Thyroid gland (tissue), 4 donors: ENCODE data around the gene USP5. TPM values are rescaled to one million over a fixed set of nuclear protein-coding genes. Genes with fewer than 3 reads are reported as not detected.
"Not testable (repeated sequence)": the region's sequence is repeated elsewhere in the genome, so short reads cannot be mapped to it uniquely, and the experiment has no call there.

Source experiments
- DNase-seq, 2 donors: peaks; one replicate each; pipeline ENCODE4 v3.0.0-alpha.2; 2019
- H3K27ac ChIP-seq, 3 donors: fragments of 200-600 bp; sonication (generic); 1 replicate in 2 of 3; 2 replicates in 1 of 3; pipeline ENCODE4 v1.5.1; 2016 to 2019; ENCODE audit warnings: mild to moderate bottlenecking in 1 of 3, moderate library complexity in 1 of 3
- H3K27me3 ChIP-seq: fragments of 200-600 bp; sonication (generic); one replicate; pipeline ENCODE4 v1.5.1; 2019
- H3K36me3 ChIP-seq, 2 donors: fragments of 200-600 bp; sonication (generic); one replicate each; pipeline ENCODE4 v1.5.1; 2016 to 2019
- H3K4me1 ChIP-seq, 2 donors: fragments of 200-600 bp; sonication (generic); one replicate each; pipeline ENCODE4 v1.5.1; 2017 to 2019
- H3K4me3 ChIP-seq, 3 donors: fragments of 200-600 bp; sonication (generic); replicated peaks in 1 of 3; 1 replicate in 2 of 3; 2 replicates in 1 of 3; pipeline ENCODE4 v1.5.1; 2016; ENCODE audit warnings: mild to moderate bottlenecking in 1 of 3
- H3K9me3 ChIP-seq: fragments of 200-600 bp; sonication (generic); one replicate; pipeline ENCODE4 v1.5.1; 2017
- POLR2A ChIP-seq, 2 donors: fragments of 450-650 bp; IDR thresholded peaks; one replicate each; pipeline ENCODE4 v1.6.1; 2017; ENCODE audit warnings: antibody characterized with exemption in 2 of 2, mild to moderate bottlenecking in 2 of 2, moderate library complexity in 1 of 2
- WGBS, 2 donors: methylation state at CpG; one replicate each; pipeline ENCODE4 v1.1.5; 2017; 5-methylcytosine and 5-hydroxymethylcytosine counted together
- intact Hi-C: fragments of 100-400 bp; cut with DNase I; formaldehyde crosslinking; loops from one replicate; pipeline ENCODE4 v1.15.1; 2023
- total RNA-seq, 4 donors: library from RNA; depleted of rRNA; stranded (reverse); fragments of >200 nt; gene quantifications; one replicate each; pipeline ENCODE4 v1.2.3, GENCODE V29; 2016
- TF ChIP-seq, protein P1 (sequence below), 6 experiments: fragments of 200-600 bp in 3 of 6; fragments of 450-650 bp in 3 of 6; sonication (generic) in 3 of 6; IDR thresholded peaks; one replicate each; pipeline ENCODE4 v1.5.1; 2016 to 2019; ENCODE audit warnings: antibody characterized with exemption in 6 of 6, mild to moderate bottlenecking in 2 of 6, inconsistent platforms in 1 of 6, moderate library complexity in 1 of 6

The USP5 gene
- total RNA-seq, 4 donors from 2014 or later: 34.7 to 68.6 (median 58.9) TPM

DNA sequence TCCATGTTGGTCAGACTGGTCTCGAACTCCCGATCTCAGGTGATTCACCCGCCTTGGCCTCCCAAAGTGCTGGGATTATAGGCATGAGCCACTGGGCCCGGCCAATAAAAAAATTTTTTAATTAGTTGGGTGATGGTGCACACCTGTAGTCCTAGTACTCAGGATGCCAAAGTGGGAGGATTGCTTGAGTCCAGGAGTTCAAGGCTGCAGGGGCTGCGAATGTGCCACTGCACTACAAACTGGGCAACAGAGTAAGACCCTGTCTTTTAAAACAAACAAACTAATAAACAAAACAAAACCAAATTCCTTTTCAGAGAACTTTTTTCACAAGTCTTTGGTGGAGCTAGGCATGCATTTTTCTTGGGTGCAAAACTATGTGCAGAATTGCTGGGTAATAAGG lies 31.3 kb downstream of the USP5 start:
- H3K9me3 ChIP-seq: no peaks in the 10 kb centered on the region
- 95 to 98% methylated on average over 5 of the region's 5 CpGs for WGBS, 2 donors
- no peak for DNase-seq
- peaks cover 0 to 10% of the 10 kb centered on the region in 2 donors for H3K36me3 ChIP-seq
- intact Hi-C loops: no loop called here
- no peak for TF ChIP-seq POLR2A (IDR thresholded peaks at IDR 0.05)
- TF ChIP-seq, protein P1, sequence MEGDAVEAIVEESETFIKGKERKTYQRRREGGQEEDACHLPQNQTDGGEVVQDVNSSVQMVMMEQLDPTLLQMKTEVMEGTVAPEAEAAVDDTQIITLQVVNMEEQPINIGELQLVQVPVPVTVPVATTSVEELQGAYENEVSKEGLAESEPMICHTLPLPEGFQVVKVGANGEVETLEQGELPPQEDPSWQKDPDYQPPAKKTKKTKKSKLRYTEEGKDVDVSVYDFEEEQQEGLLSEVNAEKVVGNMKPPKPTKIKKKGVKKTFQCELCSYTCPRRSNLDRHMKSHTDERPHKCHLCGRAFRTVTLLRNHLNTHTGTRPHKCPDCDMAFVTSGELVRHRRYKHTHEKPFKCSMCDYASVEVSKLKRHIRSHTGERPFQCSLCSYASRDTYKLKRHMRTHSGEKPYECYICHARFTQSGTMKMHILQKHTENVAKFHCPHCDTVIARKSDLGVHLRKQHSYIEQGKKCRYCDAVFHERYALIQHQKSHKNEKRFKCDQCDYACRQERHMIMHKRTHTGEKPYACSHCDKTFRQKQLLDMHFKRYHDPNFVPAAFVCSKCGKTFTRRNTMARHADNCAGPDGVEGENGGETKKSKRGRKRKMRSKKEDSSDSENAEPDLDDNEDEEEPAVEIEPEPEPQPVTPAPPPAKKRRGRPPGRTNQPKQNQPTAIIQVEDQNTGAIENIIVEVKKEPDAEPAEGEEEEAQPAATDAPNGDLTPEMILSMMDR (IDR thresholded peaks at IDR 0.05): no peak
- peaks cover 0 to 7% of the 10 kb centered on the region in 2 donors for H3K4me1 ChIP-seq
- H3K27me3 ChIP-seq: no peaks in the 10 kb centered on the region
- no peak overlapping the region for H3K4me3 ChIP-seq
- H3K27ac ChIP-seq: no peak overlapping the region

DNA sequence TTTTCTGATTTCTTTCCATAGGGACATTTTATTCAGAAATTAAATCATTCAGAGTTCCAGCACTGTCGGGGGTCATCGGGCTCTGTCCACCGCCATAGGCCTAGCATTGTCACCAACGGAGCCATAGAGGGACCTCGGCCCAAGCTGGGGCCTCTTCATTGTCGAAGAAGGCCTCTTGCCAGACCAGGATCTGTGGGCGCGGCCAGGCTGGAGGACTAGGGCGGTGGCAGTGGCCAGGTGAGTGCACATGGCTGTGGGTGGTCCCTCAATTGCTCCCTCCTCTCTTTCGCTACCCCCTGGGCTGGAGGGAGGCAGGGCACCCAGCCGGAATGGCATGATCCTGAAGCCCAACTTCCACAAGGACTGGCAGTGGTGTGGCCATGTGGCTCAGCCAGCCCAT lies 31.7 kb downstream of the USP5 start:
- intact Hi-C loops: no loop called here
- WGBS, 2 donors: 96 to 97% methylated on average over 9 to 11 of the region's 11 CpGs
- H3K4me3 ChIP-seq: no peak overlapping the region
- peaks cover 0 to 10% of the 10 kb centered on the region in 2 donors for H3K36me3 ChIP-seq
- peaks cover 0 to 7% of the 10 kb centered on the region in 2 donors for H3K4me1 ChIP-seq
- no peaks in the 10 kb centered on the region for H3K9me3 ChIP-seq
- DNase-seq: no peak
- no peak for TF ChIP-seq POLR2A (IDR thresholded peaks at IDR 0.05)
- TF ChIP-seq, protein P1 (IDR thresholded peaks at IDR 0.05): no peak
- no peaks in the 10 kb centered on the region for H3K27me3 ChIP-seq
- H3K27ac ChIP-seq: no peak overlapping the region

DNA sequence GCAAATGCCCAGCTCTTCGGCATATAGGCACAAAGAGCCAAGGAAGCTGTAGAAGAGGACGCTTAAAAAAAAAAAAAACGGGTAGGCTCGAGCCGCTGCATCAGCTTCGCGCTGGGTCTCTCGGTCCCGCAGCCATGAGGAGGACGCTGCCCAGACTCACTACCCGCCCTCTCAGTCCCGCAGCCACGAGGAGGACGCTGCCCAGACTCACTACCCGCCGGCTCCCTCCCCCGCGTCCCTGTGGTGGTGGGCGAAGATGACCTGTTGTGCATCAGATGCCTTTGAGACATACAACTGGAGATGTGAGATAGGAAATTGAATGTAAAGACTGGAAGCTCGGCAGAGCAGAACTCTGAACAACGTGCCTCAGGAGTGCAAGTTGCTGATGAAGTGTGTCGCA lies 32.6 kb downstream of the USP5 start:
- no peaks in the 10 kb centered on the region for H3K27me3 ChIP-seq
- no peak overlapping the region for H3K4me3 ChIP-seq
- no peak overlapping the region for H3K27ac ChIP-seq
- intact Hi-C loops: no loop called here
- no peak for DNase-seq
- peaks cover 0 to 10% of the 10 kb centered on the region in 2 donors for H3K36me3 ChIP-seq
- H3K4me1 ChIP-seq: peaks cover 0 to 7% of the 10 kb centered on the region in 2 donors
- H3K9me3 ChIP-seq: no peaks in the 10 kb centered on the region
- TF ChIP-seq, protein P1 (IDR thresholded peaks at IDR 0.05): no peak
- no peak for TF ChIP-seq POLR2A (IDR thresholded peaks at IDR 0.05)
- 81 to 87% methylated on average over 22 of the region's 22 CpGs for WGBS, 2 donors

DNA sequence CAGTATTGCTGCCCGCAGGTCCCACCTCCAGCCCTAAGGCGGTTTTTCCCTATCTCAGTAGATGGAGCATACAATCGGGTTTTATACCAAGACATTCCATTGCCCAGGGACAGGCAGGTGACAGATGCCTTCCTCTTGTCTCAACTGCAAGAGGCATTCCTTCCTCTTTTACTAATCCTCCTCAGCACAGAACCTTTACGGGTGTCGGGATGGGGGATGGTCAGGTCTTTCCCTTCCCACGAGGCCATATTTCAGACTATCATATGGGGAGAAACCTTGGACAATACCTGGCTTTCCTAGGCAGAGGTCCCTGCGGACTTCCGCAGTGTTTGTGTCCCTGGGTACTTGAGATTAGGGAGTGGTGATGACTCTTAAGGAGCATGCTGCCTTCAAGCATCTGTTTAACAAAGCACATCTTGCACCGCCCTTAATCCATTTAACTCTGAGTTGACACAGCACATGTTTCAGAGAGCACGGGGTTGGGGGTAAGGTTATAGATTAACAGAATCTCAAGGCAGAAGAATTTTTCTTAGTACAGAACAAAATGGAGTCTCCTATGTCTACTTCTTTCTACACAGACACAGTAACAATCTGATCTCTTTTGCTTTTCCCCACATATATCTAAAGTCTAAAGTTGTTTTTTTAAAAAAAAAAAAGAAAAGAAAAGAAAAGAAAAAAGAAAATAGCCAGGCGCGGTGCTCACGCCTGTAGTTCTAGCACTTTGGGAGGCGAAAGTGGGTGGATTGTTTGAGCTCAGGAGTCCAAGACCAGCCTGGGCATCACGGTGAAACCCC lies 34.5 kb downstream of the USP5 start:
- 62 to 68% methylated on average over 12 of the region's 15 CpGs for whole genome bisulfite sequencing, 2 donors
- H3K27me3 ChIP-seq, intact Hi-C loops, H3K9me3 ChIP-seq, H3K4me3 ChIP-seq, DNase-seq, H3K36me3 ChIP-seq: not testable (repeated sequence)
- Histone ChIP-seq H3K4me1 (peaks cover 1 to 15% of the 10 kb centered on the region in 2 donors), H3K27ac (peak overlapping the region in 1 of 3 donors; percentile 45)

DNA sequence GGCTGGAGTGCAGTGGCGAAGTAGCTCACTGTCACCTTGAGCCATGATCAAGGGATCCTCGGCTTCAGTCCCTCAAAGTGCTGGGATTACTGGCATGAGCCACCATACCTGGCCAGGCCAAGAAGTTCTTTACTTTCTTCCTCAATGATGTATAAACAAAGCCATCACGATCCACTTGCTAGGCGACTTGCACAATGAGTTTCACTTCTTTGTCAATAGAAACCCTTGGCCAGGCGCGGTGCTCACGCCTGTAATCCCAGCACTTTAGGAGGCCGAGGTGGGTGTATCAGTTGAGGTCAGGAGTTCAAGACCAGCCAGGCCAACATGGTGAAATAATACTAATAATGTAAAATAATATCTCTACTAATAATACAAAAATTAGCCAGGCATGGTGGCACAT lies 35.5 kb downstream of the USP5 start:
- DNase-seq: no peak
- 86 to 92% methylated on average over 8 of the region's 8 CpGs for WGBS, 2 donors
- H3K9me3 ChIP-seq: no peaks in the 10 kb centered on the region
- H3K4me1 ChIP-seq: peaks cover 6 to 23% of the 10 kb centered on the region in 2 donors
- no peak overlapping the region for H3K4me3 ChIP-seq
- peak overlapping the region in 1 of 3 donors; percentile 45 for H3K27ac ChIP-seq
- H3K27me3 ChIP-seq: no peaks in the 10 kb centered on the region
- H3K36me3 ChIP-seq: peaks cover 0 to 10% of the 10 kb centered on the region in 2 donors
- no peak for TF ChIP-seq POLR2A (IDR thresholded peaks at IDR 0.05)
- TF ChIP-seq, protein P1 (IDR thresholded peaks at IDR 0.05): no peak
- intact Hi-C loops: no loop called here
